T1000 (cell line): ENCODE data around the gene FGG.
"Not testable (repeated sequence)": the region's sequence is repeated elsewhere in the genome, so short reads cannot be mapped to it uniquely, and the experiment has no call there.

Experiments
- DNase-seq: peaks from one replicate; lab custom pipeline; 2025; ENCODE audit warnings: mixed read lengths; lab: John Stamatoyannopoulos, UW

Gene FGG

GRCh38 chr4:154610582-154610981 lies 1.9 kb downstream of the FGG start:
- no peak for DNase-seq

GRCh38 chr4:154609532-154609931 lies 2.9 kb downstream of the FGG start:
- DNase-seq, result no peak

- no peak for DNase-seq
Observed at GRCh38 chr4:154608361-154609252, 3.8 kb downstream of the FGG start.

- DNase-seq, result no peak
Observed at GRCh38 chr4:154606728-154607723, 5.4 kb downstream of the FGG start.

- no peak for DNase-seq
Observed at GRCh38 chr4:154604696-154605200, 7.7 kb downstream of the FGG start.

- no peak for DNase-seq
Observed at GRCh38 chr4:154603033-154603943, 9.2 kb downstream of the FGG start.

GRCh38 chr4:154602404-154603020 lies 9.9 kb downstream of the FGG start:
- DNase-seq, result no peak

- DNase-seq, result no peak
Observed at GRCh38 chr4:154597798-154598774, 14.4 kb downstream of the FGG start.

GRCh38 chr4:154597281-154597680 lies 15.2 kb downstream of the FGG start:
- DNase-seq, result not testable (repeated sequence)

GRCh38 chr4:154595807-154596206 lies 16.6 kb downstream of the FGG start:
- DNase-seq, result no peak

GRCh38 chr4:154594343-154594742 lies 18.1 kb downstream of the FGG start:
- not testable (repeated sequence) for DNase-seq

GRCh38 chr4:154593868-154594267 lies 18.6 kb downstream of the FGG start:
- DNase-seq, result no peak

GRCh38 chr4:154591890-154592289 lies 20.6 kb downstream of the FGG start:
- DNase-seq, result no peak

- no peak for DNase-seq
Observed at GRCh38 chr4:154590329-154591006, 22.0 kb downstream of the FGG start, which contains the start of gene FGA. FGA (minus strand) TSS chr4:154590742; CDS start chr4:154590687, 55 bp downstream.

- DNase-seq, result no peak
Observed at GRCh38 chr4:154589296-154590197, 22.9 kb downstream of the FGG start.

GRCh38 chr4:154588198-154588597 lies 24.3 kb downstream of the FGG start:
- no peak for DNase-seq

- DNase-seq, result no peak
Observed at GRCh38 chr4:154586296-154587033, 26.0 kb downstream of the FGG start.
